IMR-90 (cell line): ENCODE data around the gene MRPS31. TPM values are rescaled to one million over a fixed set of nuclear protein-coding genes. Genes with fewer than 3 reads are reported as not detected.

ENCODE experiments used
- ATAC-seq: fragments of 200-7000 bp; cut with Tn5 transposase; 2 replicates; pipeline ENCODE4 v1.9.1; 2020; ENCODE audit warnings: low read depth, mild to moderate bottlenecking, moderate library complexity
- BruUV-seq: library from RNA; stranded (reverse); fragments of 400-500 nt; replicated peaks from 2 replicates; lab custom pipeline; 2021; lab: Mats Ljungman, UMichigan
- CTCF ChIA-PET: fragments of 300-600 bp; formaldehyde crosslinking; extraction: SDS; loops from one replicate; lab custom pipeline; 2021; ENCODE audit warnings: antibody characterized with exemption; lab: Yijun Ruan, JAX
- POLR2A ChIA-PET: fragments of 300-600 bp; sonication (Branson Sonifier 250); formaldehyde crosslinking; loops from one replicate; lab custom pipeline; 2022; ENCODE audit warnings: antibody characterized with exemption; ENCODE audit not compliant: unreplicated experiment; lab: Charles Lee
- DNase-seq: peaks from one replicate; pipeline ENCODE4 v3.0.0; 2013
- H2AFZ ChIP-seq: replicated peaks from 2 replicates; pipeline ENCODE3; 2013; ENCODE audit warnings: low read length, mild to moderate bottlenecking; ENCODE audit not compliant: poor library complexity
- H2AK5ac ChIP-seq: 2 replicates; pipeline ENCODE4 v1.6.1; 2013; ENCODE audit warnings: low read depth, low read length, inconsistent platforms
- H2AK9ac ChIP-seq: replicated peaks from 2 replicates; pipeline ENCODE3; 2013; ENCODE audit warnings: mild to moderate bottlenecking, low read depth, low read length, moderate library complexity; ENCODE audit not compliant: poor library complexity
- H2BK120ac ChIP-seq: 2 replicates; pipeline ENCODE4 v1.6.1; 2013; ENCODE audit warnings: low read depth, low read length, inconsistent platforms
- H2BK15ac ChIP-seq: 3 replicates; pipeline ENCODE4 v1.6.1; 2013; ENCODE audit warnings: low read depth, low read length, inconsistent platforms
- H2BK20ac ChIP-seq: 2 replicates; pipeline ENCODE4 v1.6.1; 2013; ENCODE audit warnings: low read depth, mild to moderate bottlenecking, inconsistent platforms, low read length, moderate library complexity
- H2BK5ac ChIP-seq: 2 replicates; pipeline ENCODE4 v1.6.1; 2013; ENCODE audit warnings: mild to moderate bottlenecking, low read depth, low read length, inconsistent platforms; ENCODE audit not compliant: poor library complexity, severe bottlenecking
- H3K14ac ChIP-seq: replicated peaks from 2 replicates; pipeline ENCODE4 v1.6.1; 2013; ENCODE audit warnings: low read depth, low read length, inconsistent platforms
- H3K18ac ChIP-seq: 2 replicates; pipeline ENCODE4 v1.6.1; 2013; ENCODE audit warnings: low read depth, low read length, control low read depth
- H3K23ac ChIP-seq: 2 replicates; pipeline ENCODE4 v1.6.1; 2013; ENCODE audit warnings: low read depth, low read length, inconsistent platforms
- H3K27ac ChIP-seq: 2 replicates; pipeline ENCODE4 v1.5.1; 2013; ENCODE audit warnings: mild to moderate bottlenecking, control low read depth, low read length; ENCODE audit not compliant: insufficient read depth
- H3K27me3 ChIP-seq: 2 replicates; pipeline ENCODE4 v1.6.1; 2013; ENCODE audit warnings: low read length; ENCODE audit not compliant: control insufficient read depth, insufficient read depth
- H3K36me3 ChIP-seq: 2 replicates; pipeline ENCODE4 v1.6.1; 2013; ENCODE audit warnings: low read length, mixed read lengths; ENCODE audit not compliant: control insufficient read depth, insufficient read depth
- H3K4ac ChIP-seq: 2 replicates; pipeline ENCODE4 v1.6.1; 2013; ENCODE audit warnings: low read depth, low read length, inconsistent platforms
- H3K4me1 ChIP-seq: 2 replicates; pipeline ENCODE4 v1.6.1; 2013; ENCODE audit warnings: low read length, mixed read lengths; ENCODE audit not compliant: control insufficient read depth, insufficient read depth
- H3K4me2 ChIP-seq: 2 replicates; pipeline ENCODE4 v1.6.1; 2013; ENCODE audit warnings: low read depth, mild to moderate bottlenecking, control low read depth, low read length, moderate library complexity
- H3K4me3 ChIP-seq: 2 replicates; pipeline ENCODE4 v1.5.1; 2013; ENCODE audit warnings: low read depth, mild to moderate bottlenecking, control low read depth, low read length, moderate library complexity; ENCODE audit not compliant: insufficient read depth
- H3K56ac ChIP-seq: 2 replicates; pipeline ENCODE4 v1.6.1; 2013; ENCODE audit warnings: low read length, inconsistent platforms; ENCODE audit not compliant: insufficient read depth; ENCODE audit errors: extremely low read depth
- H3K79me1 ChIP-seq, 2 experiments: 2 replicates each; pipeline ENCODE4 v1.6.1; 2013; ENCODE audit warnings: low read length in 2 of 2, inconsistent platforms in 1 of 2, low read depth in 1 of 2
- H3K9ac ChIP-seq: 2 replicates; pipeline ENCODE4 v1.6.1; 2013; ENCODE audit warnings: low read depth, low read length, control low read depth
- H3K9me1 ChIP-seq: 2 replicates; pipeline ENCODE4 v1.6.1; 2013; ENCODE audit warnings: low read length, inconsistent platforms; ENCODE audit not compliant: insufficient read depth
- H3K9me3 ChIP-seq: 2 replicates; pipeline ENCODE4 v1.6.1; 2013; ENCODE audit warnings: low read length; ENCODE audit not compliant: control insufficient read depth, insufficient read depth
- H4K20me1 ChIP-seq: 2 replicates; pipeline ENCODE4 v1.6.1; 2013; ENCODE audit warnings: low read length, inconsistent platforms; ENCODE audit not compliant: insufficient read depth
- H4K5ac ChIP-seq: 2 replicates; pipeline ENCODE4 v1.6.1; 2013; ENCODE audit warnings: mild to moderate bottlenecking, low read depth, low read length, control low read depth
- H4K8ac ChIP-seq, 2 experiments: 2 replicates each; pipeline ENCODE4 v1.6.1; 2013; ENCODE audit warnings: low read depth in 2 of 2, low read length in 2 of 2, control low read depth in 1 of 2, inconsistent platforms in 1 of 2
- H4K91ac ChIP-seq: 2 replicates; pipeline ENCODE4 v1.6.1; 2013; ENCODE audit warnings: low read depth, low read length, inconsistent platforms; ENCODE audit not compliant: insufficient read depth
- BHLHE40 ChIP-seq: fragments of 150-350 bp; IDR thresholded peaks from 2 replicates; pipeline ENCODE4 v1.6.1; 2016; ENCODE audit warnings: mild to moderate bottlenecking, low read depth, low read length
- CEBPB ChIP-seq: IDR thresholded peaks from 2 replicates; pipeline ENCODE4 v1.6.1; 2012; ENCODE audit warnings: low read depth, low read length, improper control_type of control experiment
- CHD1 ChIP-seq: IDR thresholded peaks from 2 replicates; pipeline ENCODE4 v1.6.1; 2012; ENCODE audit warnings: low read depth, low read length, improper control_type of control experiment
- ELK1 ChIP-seq: fragments of 150-350 bp; IDR thresholded peaks from 2 replicates; pipeline ENCODE4 v1.6.1; 2016; ENCODE audit warnings: low read depth, mild to moderate bottlenecking, low read length, moderate library complexity, borderline replicate concordance
- FOS ChIP-seq: fragments of 150-350 bp; IDR thresholded peaks from 2 replicates; pipeline ENCODE4 v1.6.1; 2016; ENCODE audit warnings: low read depth, low read length
- MAFK ChIP-seq: IDR thresholded peaks from 2 replicates; pipeline ENCODE4 v1.6.1; 2012; ENCODE audit warnings: low read depth, low read length, improper control_type of control experiment
- MAZ ChIP-seq: IDR thresholded peaks from 2 replicates; pipeline ENCODE4 v1.6.1; 2012; ENCODE audit warnings: low read depth, mild to moderate bottlenecking, low read length, improper control_type of control experiment, moderate library complexity, borderline replicate concordance
- MXI1 ChIP-seq: IDR thresholded peaks from 2 replicates; pipeline ENCODE4 v1.6.1; 2012; ENCODE audit warnings: low read depth, mild to moderate bottlenecking, low read length, moderate library complexity, borderline replicate concordance
- NFE2L2 ChIP-seq: fragments of 150-350 bp; IDR thresholded peaks from 2 replicates; pipeline ENCODE4 v1.6.1; 2016; ENCODE audit warnings: low read depth, mild to moderate bottlenecking, low read length
- POLR2A ChIP-seq: IDR thresholded peaks from 2 replicates; pipeline ENCODE4 v1.6.1; 2012; ENCODE audit warnings: mild to moderate bottlenecking, low read depth, low read length
- RAD21 ChIP-seq: IDR thresholded peaks from 2 replicates; pipeline ENCODE4 v1.6.1; 2012; ENCODE audit warnings: low read length, improper control_type of control experiment
- RCOR1 ChIP-seq: IDR thresholded peaks from 2 replicates; pipeline ENCODE4 v1.6.1; 2012; ENCODE audit warnings: mild to moderate bottlenecking, low read length, improper control_type of control experiment; ENCODE audit not compliant: insufficient replicate concordance
- RFX5 ChIP-seq: IDR thresholded peaks from 2 replicates; pipeline ENCODE4 v1.8.0; 2012; ENCODE audit warnings: low read depth, mild to moderate bottlenecking, low read length, moderate library complexity
- SMC3 ChIP-seq: fragments of 150-350 bp; IDR thresholded peaks from 2 replicates; pipeline ENCODE4 v1.6.1; 2016; ENCODE audit warnings: low read depth, mild to moderate bottlenecking, antibody characterized with exemption, low read length, moderate library complexity
- USF2 ChIP-seq: fragments of 150-350 bp; IDR thresholded peaks from 2 replicates; pipeline ENCODE4 v1.6.1; 2017; ENCODE audit warnings: mild to moderate bottlenecking, antibody characterized with exemption, low read length, low read depth
- WGBS, 2 experiments: methylation state at CpG; one replicate each; pipeline versions ENCODE4 v1.1.5 to v1.1.7; 2013; ENCODE audit warnings: missing lambda C conversion rate in 2 of 2; ENCODE audit not compliant: insufficient read length in 1 of 2; ENCODE audit errors: extremely low coverage in 2 of 2; 5-methylcytosine and 5-hydroxymethylcytosine counted together
- dilution Hi-C: fragments of 300-500 bp; cut with HindIII; formaldehyde crosslinking; loops from one replicate; pipeline ENCODE4 v1.14.3; 2018; ENCODE audit warnings: low sequenced_read_pairs; ENCODE audit not compliant: unreplicated experiment
- in situ Hi-C: fragments of 300-500 bp; cut with MboI; formaldehyde crosslinking; loops from 3 replicates; pipeline ENCODE4 v1.14.3; 2019; ENCODE audit warnings: low sequenced_read_pairs, inconsistent platforms, mixed read lengths
- intact Hi-C: fragments of 100-400 bp; cut with micrococcal nuclease; formaldehyde crosslinking; loops from 2 replicates; pipeline ENCODE4 v1.10.0; 2022
- polyA plus RNA-seq, 3 experiments: library from polyadenylated mRNA; depleted of rRNA; stranded (reverse); fragments of >200 nt; gene quantifications; 2 replicates each; pipeline ENCODE4 v1.2.3, GENCODE V29; 2012; ENCODE audit warnings: low replicate concordance in 1 of 3
- total RNA-seq: library from RNA; depleted of rRNA; stranded (reverse); fragments of >200 nt; gene quantifications from 2 replicates; pipeline ENCODE4 v1.2.3, GENCODE V29; 2012
- TF ChIP-seq, protein P1 (sequence below): conservative IDR thresholded peaks from 2 replicates; pipeline ENCODE4 v1.5.1; 2012; ENCODE audit warnings: mild to moderate bottlenecking, low read depth, low read length, improper control_type of control experiment

The MRPS31 gene
- total and polyA plus RNA-seq, 2 of the 4 experiments (the other 2 are of a cell fraction): 9.3 to 14.8 TPM

GRCh38 chr13:40790154-40790616 is 19.2 kb upstream of the MRPS31 start:
- H3K4me1 ChIP-seq: peaks cover 4% of the 10 kb centered on the region; the same call in 1 of the 2 replicates
- H3K9me3 ChIP-seq: no peaks in the 10 kb centered on the region
- ATAC-seq: no peak
- intact Hi-C loops: no loop called here
- ChIA-PET POLR2A (no interaction called here), CTCF (interaction anchor here (1.9 kb wide), 1 partner anchor 24 kb away, joined by 4 read pairs; no protein-coding TSS in a partner anchor)
- H2AK9ac ChIP-seq: peak overlapping the region; percentile 92
- H2AK5ac ChIP-seq: 0 out of 2 replicates have a peak overlapping the region, but pooled peaks have one; percentile 10
- peak overlapping the region; percentile 71; the same call in 1 of the 2 replicates for H2BK120ac ChIP-seq
- peaks cover 5% of the 10 kb centered on the region for H3K9me1 ChIP-seq
- H3K27ac ChIP-seq: peak overlapping the region; percentile 97
- dilution Hi-C loops: no loop called here
- H3K27me3 ChIP-seq: no peaks in the 10 kb centered on the region
- peak overlapping the region; percentile 51 for H4K91ac ChIP-seq
- no TSS peak for BruUV-seq
- peak overlapping the region; percentile 84 for H2BK5ac ChIP-seq
- peak overlapping the region; percentile 82 for H3K9ac ChIP-seq
- peak overlapping the region; percentile 87 for H3K4me2 ChIP-seq
- peak; percentile 34 for DNase-seq
- H4K8ac ChIP-seq: peak overlapping the region; percentile 7 to 67; a peak in 3 of 4 replicates
- no peak overlapping the region for H2BK15ac ChIP-seq
- H4K20me1 ChIP-seq: no peaks in the 10 kb centered on the region
- H2AFZ ChIP-seq: peak overlapping the region; percentile 99
- peak overlapping the region; percentile 61 for H3K56ac ChIP-seq
- peak overlapping the region; percentile 16; the same call in 1 of the 2 replicates for H3K14ac ChIP-seq
- no peak overlapping the region for H4K5ac ChIP-seq
- H3K18ac ChIP-seq: no peak overlapping the region
- H3K4ac ChIP-seq: peak overlapping the region; percentile 78
- in situ Hi-C loops: no loop called here
- H3K36me3 ChIP-seq: peaks cover 5% of the 10 kb centered on the region; the same call in 1 of the 2 replicates
- H3K23ac ChIP-seq: peak overlapping the region; percentile 87
- 0 out of 2 replicates have a peak overlapping the region, but pooled peaks have one; percentile 34 for H2BK20ac ChIP-seq
- H3K79me1 ChIP-seq: peaks cover 12 to 22% of the 10 kb centered on the region in 2 experiments; a peak in 3 of 4 replicates
- H3K4me3 ChIP-seq: peak overlapping the region; percentile 78
- no CpG with 5 or more reads among the region's 9 CpGs for WGBS, 2 experiments
- TF ChIP-seq POLR2A (no peak), SMC3 (no peak), NFE2L2 (no peak), RCOR1 (no peak), RFX5 (no peak), CHD1 (no peak), USF2 (no peak), MAZ (no peak), BHLHE40 (no peak), FOS (no peak), RAD21 (no peak), CEBPB (no peak), ELK1 (no peak), MAFK (no peak), MXI1 (no peak)
- TF ChIP-seq, protein P1, sequence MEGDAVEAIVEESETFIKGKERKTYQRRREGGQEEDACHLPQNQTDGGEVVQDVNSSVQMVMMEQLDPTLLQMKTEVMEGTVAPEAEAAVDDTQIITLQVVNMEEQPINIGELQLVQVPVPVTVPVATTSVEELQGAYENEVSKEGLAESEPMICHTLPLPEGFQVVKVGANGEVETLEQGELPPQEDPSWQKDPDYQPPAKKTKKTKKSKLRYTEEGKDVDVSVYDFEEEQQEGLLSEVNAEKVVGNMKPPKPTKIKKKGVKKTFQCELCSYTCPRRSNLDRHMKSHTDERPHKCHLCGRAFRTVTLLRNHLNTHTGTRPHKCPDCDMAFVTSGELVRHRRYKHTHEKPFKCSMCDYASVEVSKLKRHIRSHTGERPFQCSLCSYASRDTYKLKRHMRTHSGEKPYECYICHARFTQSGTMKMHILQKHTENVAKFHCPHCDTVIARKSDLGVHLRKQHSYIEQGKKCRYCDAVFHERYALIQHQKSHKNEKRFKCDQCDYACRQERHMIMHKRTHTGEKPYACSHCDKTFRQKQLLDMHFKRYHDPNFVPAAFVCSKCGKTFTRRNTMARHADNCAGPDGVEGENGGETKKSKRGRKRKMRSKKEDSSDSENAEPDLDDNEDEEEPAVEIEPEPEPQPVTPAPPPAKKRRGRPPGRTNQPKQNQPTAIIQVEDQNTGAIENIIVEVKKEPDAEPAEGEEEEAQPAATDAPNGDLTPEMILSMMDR: no peak
